ENCODE data around the gene MTARC2.

GRCh38 chr1:220734571-220735326, 13.4 kb upstream of the MTARC2 start:
- no peak for TF ChIP-seq CTCF (IDR thresholded peaks at IDR 0.05)
- no peak for TF ChIP-seq POLR2A (IDR thresholded peaks at IDR 0.05)

Data from right lobe of liver (tissue), 4 donors.